Measurements from ENCODE around the gene DTX1.

DNA sequence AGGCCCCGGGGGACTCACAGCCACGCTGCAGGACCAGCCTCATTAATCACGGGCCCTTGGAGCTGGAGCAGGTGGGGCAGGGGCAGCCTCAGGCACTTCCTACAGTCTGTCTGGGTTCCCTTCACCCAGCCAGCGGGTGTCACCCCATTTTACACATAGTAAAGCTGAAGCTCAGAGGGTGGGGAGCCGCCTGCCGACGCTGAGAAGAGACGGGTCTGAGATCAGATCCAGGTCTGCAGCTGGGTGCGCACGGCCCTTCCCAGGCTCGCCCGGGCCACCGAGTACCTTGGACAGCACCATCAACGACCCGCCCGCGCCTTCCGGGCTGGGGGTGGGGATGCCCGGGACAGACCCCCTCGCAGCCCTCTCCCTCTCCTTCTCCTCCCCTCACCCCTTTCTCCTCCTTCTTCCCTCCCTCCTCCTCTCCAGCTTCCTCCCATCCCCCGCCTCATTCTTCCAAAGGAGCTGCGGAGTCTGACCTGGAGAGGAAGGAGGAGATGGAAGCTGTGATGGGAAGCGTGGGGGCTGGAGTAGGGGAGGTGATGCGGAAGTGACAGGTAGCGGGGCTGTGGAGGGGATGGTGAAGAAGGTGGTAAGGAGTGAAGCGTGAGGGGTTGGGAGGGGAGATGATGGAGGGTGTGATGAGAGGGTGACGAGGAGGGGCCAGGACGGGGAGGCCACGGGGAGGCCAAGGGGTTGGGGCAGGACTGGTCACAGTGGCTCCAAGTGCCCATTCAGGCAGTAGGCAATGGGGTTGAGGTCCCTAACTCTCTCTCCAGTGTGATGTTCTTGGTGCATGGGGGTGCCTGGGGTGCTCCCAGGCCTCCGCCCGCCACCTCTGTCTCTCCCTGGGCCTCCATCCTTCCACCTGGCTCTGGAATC lies 8.8 kb downstream of the DTX1 start:
- TF ChIP-seq, protein P1, sequence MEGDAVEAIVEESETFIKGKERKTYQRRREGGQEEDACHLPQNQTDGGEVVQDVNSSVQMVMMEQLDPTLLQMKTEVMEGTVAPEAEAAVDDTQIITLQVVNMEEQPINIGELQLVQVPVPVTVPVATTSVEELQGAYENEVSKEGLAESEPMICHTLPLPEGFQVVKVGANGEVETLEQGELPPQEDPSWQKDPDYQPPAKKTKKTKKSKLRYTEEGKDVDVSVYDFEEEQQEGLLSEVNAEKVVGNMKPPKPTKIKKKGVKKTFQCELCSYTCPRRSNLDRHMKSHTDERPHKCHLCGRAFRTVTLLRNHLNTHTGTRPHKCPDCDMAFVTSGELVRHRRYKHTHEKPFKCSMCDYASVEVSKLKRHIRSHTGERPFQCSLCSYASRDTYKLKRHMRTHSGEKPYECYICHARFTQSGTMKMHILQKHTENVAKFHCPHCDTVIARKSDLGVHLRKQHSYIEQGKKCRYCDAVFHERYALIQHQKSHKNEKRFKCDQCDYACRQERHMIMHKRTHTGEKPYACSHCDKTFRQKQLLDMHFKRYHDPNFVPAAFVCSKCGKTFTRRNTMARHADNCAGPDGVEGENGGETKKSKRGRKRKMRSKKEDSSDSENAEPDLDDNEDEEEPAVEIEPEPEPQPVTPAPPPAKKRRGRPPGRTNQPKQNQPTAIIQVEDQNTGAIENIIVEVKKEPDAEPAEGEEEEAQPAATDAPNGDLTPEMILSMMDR (IDR thresholded peaks at IDR 0.05) = no peak
- no peak for TF ChIP-seq EZH2 (IDR thresholded peaks at IDR 0.05; ENCODE audit: borderline replicate concordance, insufficient read depth, low read depth, low read length, poor library complexity, severe bottlenecking)
